C4-2B (cell line): Measurements from ENCODE around the gene IGF2BP3.

Source experiments
- ZFX ChIP-seq: fragments of 450-650 bp; IDR thresholded peaks from 2 replicates; pipeline ENCODE4 v1.6.1; 2017
- TF ChIP-seq, protein P1 (sequence below): fragments of 450-650 bp; conservative IDR thresholded peaks from 2 replicates; pipeline ENCODE4 v1.5.1; 2017; ENCODE audit warnings: mild to moderate bottlenecking

DNA sequence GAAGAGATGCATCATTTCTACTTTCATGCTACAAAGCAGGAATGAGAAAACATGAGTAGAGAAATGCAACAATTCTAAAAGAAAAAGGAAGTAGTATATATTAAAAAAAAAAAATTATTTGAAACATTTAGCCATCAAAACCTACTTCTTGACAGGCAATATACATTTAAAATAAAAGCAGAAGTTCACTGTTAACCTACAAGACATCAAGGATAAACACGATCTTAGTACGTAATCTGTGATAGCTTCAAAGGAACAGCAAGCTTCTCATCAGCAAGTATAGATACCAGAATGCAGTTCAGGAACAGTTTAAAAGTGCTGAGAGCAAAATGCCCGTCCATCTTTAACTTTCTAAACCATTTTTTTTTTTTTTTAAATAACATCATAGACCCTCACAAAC is 134.2 kb downstream of the IGF2BP3 start:
- TF ChIP-seq, protein P1, sequence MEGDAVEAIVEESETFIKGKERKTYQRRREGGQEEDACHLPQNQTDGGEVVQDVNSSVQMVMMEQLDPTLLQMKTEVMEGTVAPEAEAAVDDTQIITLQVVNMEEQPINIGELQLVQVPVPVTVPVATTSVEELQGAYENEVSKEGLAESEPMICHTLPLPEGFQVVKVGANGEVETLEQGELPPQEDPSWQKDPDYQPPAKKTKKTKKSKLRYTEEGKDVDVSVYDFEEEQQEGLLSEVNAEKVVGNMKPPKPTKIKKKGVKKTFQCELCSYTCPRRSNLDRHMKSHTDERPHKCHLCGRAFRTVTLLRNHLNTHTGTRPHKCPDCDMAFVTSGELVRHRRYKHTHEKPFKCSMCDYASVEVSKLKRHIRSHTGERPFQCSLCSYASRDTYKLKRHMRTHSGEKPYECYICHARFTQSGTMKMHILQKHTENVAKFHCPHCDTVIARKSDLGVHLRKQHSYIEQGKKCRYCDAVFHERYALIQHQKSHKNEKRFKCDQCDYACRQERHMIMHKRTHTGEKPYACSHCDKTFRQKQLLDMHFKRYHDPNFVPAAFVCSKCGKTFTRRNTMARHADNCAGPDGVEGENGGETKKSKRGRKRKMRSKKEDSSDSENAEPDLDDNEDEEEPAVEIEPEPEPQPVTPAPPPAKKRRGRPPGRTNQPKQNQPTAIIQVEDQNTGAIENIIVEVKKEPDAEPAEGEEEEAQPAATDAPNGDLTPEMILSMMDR = no peak
- no peak for TF ChIP-seq ZFX
